ENCODE results near the gene COPS2. TPM values are rescaled to one million over a fixed set of nuclear protein-coding genes. Genes with fewer than 3 reads are reported as not detected.
"Not testable (repeated sequence)": the region's sequence is repeated elsewhere in the genome, so short reads cannot be mapped to it uniquely, and the experiment has no call there.

COPS2 gene
- total RNA-seq, 2 experiments from 2014 or later: 54.8 to 61.7 TPM

DNA sequence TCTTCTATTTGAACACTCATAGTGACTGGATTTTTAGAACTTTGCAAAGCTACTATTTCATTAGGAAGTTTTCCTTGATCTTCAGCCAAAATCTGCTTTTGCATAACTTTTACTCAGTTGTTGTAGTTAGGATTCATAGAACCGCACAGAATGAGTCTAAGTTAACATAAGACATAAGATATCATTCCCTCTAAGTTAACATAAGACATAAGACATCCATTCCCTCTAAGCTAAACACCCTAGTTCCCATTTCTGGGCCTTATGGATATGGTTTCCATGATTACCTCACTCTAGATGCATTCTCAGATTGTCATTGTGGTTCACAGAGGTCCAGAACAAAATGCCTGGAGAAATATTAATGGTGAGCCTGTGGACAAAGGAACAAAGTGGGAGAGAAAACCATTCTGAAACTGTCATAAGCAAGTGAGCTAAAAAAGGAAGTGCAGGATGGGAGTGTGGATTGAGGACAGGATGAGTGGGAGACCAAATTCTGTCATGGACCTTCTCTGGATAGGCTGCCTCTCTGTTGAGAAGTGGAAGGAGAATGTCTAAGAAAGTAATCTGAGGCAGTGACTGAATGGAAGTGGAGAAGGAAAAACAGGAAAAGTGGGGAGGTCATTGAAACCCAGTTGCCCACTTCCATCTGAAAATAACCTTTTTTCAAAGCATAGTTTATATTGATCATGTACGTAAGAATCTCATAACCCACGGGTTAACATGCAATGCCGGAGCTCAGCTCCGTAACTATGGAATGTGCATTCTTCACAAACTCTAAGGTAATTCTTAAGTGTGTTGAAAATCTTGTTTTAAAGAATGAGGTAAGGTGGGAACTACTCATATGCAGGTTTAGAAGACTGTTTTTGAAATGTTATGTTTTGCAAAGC is 71.8 kb downstream of the COPS2 start:
- Mint-ChIP-seq H3K27me3 (peaks cover 6% of the 10 kb centered on the region), H3K9me3 (no peaks in the 10 kb centered on the region), H3K4me3 (no peak overlapping the region), H3K4me1 (no peaks in the 10 kb centered on the region), H3K27ac (no peak overlapping the region), H3K36me3 (ENCODE audit: low read depth) (no peaks in the 10 kb centered on the region)
- DNase-seq: no peak
- ChIA-PET CTCF (interaction anchor here (1.2 to 1.5 kb wide), 2 partner anchors 108 to 222 kb away, joined by 5 read pairs; no protein-coding TSS in a partner anchor), POLR2A (no interaction called here)

DNA sequence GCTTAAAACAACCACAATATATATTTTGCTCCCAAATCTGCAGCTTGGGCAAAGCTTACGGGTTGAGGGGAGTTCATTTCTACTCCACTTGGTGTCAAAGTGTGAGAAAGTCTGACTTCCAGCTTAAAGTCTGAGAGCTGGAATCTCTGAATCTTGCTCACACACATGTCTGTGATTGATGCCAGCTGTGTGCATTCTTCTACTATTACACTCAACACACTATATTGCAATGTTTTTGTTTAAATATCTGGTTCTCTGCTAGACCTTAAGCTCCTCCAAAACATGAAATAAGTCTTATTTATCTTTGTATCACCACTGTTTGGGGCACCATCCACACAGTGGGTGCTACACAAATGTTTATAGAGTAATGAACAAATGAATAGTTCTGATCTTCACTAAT is 72.4 kb downstream of the COPS2 start:
- Mint-ChIP-seq H3K27me3 (peaks cover 6% of the 10 kb centered on the region), H3K4me3 (no peak overlapping the region), H3K4me1 (no peaks in the 10 kb centered on the region), H3K9me3 (no peaks in the 10 kb centered on the region), H3K27ac (no peak overlapping the region), H3K36me3 (ENCODE audit: low read depth) (no peaks in the 10 kb centered on the region)
- DNase-seq: no peak
- ChIA-PET CTCF (interaction anchor here (0.6 to 1.5 kb wide), 3 partner anchors 107 to 221 kb away, joined by 3 to 5 read pairs (median 5); no protein-coding TSS in a partner anchor), POLR2A (no interaction called here)

DNA sequence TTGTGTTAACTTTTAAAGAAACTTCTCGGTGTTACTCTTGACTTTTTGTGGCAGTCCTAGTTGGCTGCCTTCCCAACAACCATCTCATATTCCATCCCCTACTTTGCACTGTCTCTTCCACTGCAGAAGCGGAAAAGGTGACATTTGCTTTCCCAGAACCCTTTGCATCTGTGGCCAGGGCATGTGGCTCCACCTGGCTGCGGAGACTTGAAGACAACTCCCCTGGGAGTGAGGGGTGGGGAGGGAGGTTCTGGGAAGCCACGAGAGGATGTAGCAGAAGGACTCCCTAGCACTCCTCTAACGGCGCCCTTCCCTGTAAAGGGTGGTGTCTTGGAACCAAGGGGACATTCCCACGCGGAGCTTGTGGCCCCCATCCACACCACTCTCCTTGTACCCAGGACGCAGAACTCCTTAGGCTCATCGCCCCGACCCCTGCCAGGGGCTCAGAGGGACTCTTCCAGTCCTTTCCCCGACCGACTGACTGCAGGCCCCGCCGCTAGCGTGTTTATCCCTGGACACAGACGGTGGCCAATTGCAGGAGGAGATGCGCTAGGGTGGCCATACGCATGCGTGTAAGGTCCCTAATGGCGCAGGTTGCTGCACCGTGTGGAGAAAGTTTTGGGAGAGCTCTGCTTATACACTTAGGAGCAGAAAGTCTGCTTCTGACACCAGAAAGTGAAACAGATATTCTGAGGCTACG is 75.9 kb downstream of the COPS2 start:
- Mint-ChIP-seq H3K36me3 (ENCODE audit: low read depth) (no peaks in the 10 kb centered on the region), H3K9me3 (no peaks in the 10 kb centered on the region), H3K4me3 (no peak overlapping the region), H3K27ac (no peak overlapping the region), H3K4me1 (no peaks in the 10 kb centered on the region), H3K27me3 (no peaks in the 10 kb centered on the region)
- ChIA-PET POLR2A (no interaction called here), CTCF (interaction anchor here (2.0 kb wide), 1 partner anchor 9 kb away, joined by 5 read pairs; no protein-coding TSS in a partner anchor)
- DNase-seq: no peak

DNA sequence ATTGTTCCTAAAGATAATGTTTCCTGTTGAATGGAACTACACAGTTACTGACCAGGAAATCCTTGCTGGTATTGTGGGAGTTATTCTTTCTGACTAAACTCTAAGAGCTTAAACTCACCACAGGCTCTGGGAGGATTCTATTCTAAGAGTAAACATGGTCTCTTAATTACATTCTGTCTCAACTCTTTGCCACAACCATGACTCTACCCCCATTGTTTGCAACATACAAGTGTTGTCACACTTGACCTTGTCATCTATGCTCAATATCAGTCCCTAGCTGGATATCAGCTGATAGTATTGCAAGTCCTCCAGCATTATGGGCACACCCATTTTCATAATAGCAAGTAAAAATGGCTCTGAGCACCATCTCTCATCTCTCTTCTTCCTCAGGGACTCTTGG is 79.5 kb downstream of the COPS2 start:
- H3K4me3 Mint-ChIP-seq: no peak overlapping the region
- H3K27me3 Mint-ChIP-seq: peaks cover 22% of the 10 kb centered on the region
- POLR2A ChIA-PET: interaction anchor here (0.6 kb wide), 1 partner anchor 29 kb away, joined by 3 read pairs; no protein-coding TSS in a partner anchor
- H3K4me1 Mint-ChIP-seq: no peaks in the 10 kb centered on the region
- CTCF ChIA-PET: no interaction called here
- no peak for DNase-seq
- peaks cover 1% of the 10 kb centered on the region for H3K36me3 Mint-ChIP-seq (ENCODE audit: low read depth)
- no peak overlapping the region for H3K27ac Mint-ChIP-seq
- H3K9me3 Mint-ChIP-seq: peaks cover 3% of the 10 kb centered on the region

DNA sequence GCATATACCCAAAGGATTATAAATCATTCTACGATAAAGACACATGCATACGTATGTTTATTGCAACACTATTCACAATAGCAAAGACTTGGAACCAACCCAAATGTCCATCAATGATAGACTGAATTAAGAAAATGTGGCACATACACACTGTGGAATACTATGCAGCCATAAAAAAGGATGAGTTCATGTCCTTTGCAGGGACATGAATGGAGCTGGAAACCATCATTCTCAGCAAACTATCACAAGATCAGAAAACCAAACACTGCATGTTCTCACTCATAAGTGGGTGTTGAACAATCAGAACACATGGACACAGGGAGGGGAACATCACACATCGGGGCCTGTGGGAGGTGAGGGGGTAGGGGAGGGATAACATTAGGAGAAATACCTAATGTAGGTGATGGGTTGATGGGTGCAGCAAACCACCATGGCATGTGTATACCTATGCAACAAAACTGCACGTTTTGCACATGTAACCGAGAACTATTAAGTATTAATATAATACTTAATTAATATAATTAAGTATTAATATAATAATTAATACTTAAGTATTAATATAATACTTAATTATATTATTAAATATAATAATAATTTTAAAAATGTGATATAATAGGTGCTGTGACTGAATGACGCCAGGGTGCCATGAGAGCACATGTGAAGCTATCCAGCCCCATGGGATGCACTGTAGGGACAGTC is 80.7 kb downstream of the COPS2 start:
- DNase-seq; H3K4me1 Mint-ChIP-seq; H3K36me3 Mint-ChIP-seq (ENCODE audit: low read depth); H3K4me3 Mint-ChIP-seq; H3K9me3 Mint-ChIP-seq; CTCF ChIA-PET; POLR2A ChIA-PET; H3K27ac Mint-ChIP-seq: not testable (repeated sequence)
- peaks cover 30% of the 10 kb centered on the region for H3K27me3 Mint-ChIP-seq

Small RNA genes lying within 50 kb of the gene (microRNA-seq; reads per million reads assigned to microRNA genes)
- gene MIR4716 (ENCODE audit: borderline microRNAs expressed, borderline replicate concordance): not detected

Other genes starting within 250 kb of the COPS2 start
- under 1 TPM; 0.30 to 0.46 TPM for gene SHC4, start 191.7 kb downstream of the COPS2 start, total RNA-seq
- gene SECISBP2L, start 109.2 kb downstream of the COPS2 start, total RNA-seq: 10 to 100 TPM; 29.2 to 35.8 TPM
- 10 to 100 TPM; 20.2 to 23.4 TPM for gene GALK2, start 14.6 kb upstream of the COPS2 start, total RNA-seq